K562 (cell line): ENCODE data around the gene CCN5. TPM values are rescaled to one million over a fixed set of nuclear protein-coding genes. Genes with fewer than 3 reads are reported as not detected.

ENCODE experiments used
- ATAC-seq: fragments of 200-7000 bp; cut with Tn5 transposase; 3 replicates; pipeline ENCODE4 v1.9.1; 2020; ENCODE audit warnings: moderate library complexity
- BruUV-seq: library from RNA; stranded (reverse); fragments of 400-500 nt; replicated peaks from 2 replicates; lab custom pipeline; 2021; lab: Mats Ljungman, UMichigan
- CTCF ChIA-PET: fragments of 300-600 bp; formaldehyde crosslinking; extraction: SDS; loops from one replicate; lab custom pipeline; 2021; ENCODE audit warnings: low intra/inter-chr PET ratio; lab: Yijun Ruan, JAX
- POLR2A ChIA-PET: fragments of 300-600, 350-650 bp; sonication (Branson Sonifier 250); formaldehyde crosslinking; extraction: SDS; loops from one replicate; lab custom pipeline; 2021; ENCODE audit warnings: antibody characterized with exemption, inconsistent platforms; lab: Yijun Ruan, JAX
- DNase-seq, 4 experiments: peaks; one replicate each; pipeline versions ENCODE4 v3.0.0 to v3.0.0-alpha.2; 2011 to 2018; ENCODE audit warnings: low spot score in 3 of 4, mixed read lengths in 3 of 4; ENCODE audit errors: extremely low read depth in 1 of 4
- FAIRE-seq: peaks from 2 replicates; lab custom pipeline; 2011; peaks lifted over from hg19 to GRCh38; lab: Jason Lieb, UNC
- H2AFZ ChIP-seq: 2 replicates; pipeline ENCODE4 v1.6.0; 2011; ENCODE audit warnings: low read depth, low read length, control low read depth, inconsistent platforms
- H3K27ac ChIP-seq: fragments of 200-600 bp; 3 replicates; pipeline ENCODE4 v1.8.0; 2011; ENCODE audit warnings: low read depth, mild to moderate bottlenecking, control low read depth, inconsistent platforms, low read length, moderate library complexity, mixed read lengths; ENCODE audit errors: extremely low read depth
- H3K27me3 ChIP-seq, 2 experiments: fragments of 300-600 bp in 1 of 2; 2 replicates in 1 of 2; 3 replicates in 1 of 2; pipeline versions ENCODE4 v1.6.0 to v1.8.0; 2011; ENCODE audit warnings: inconsistent platforms in 2 of 2, low read length in 2 of 2, mild to moderate bottlenecking in 1 of 2, mixed read lengths in 1 of 2, moderate library complexity in 1 of 2; ENCODE audit not compliant: control insufficient read depth in 2 of 2, insufficient read depth in 2 of 2
- H3K36me3 ChIP-seq: fragments of 300-600 bp; 3 replicates; pipeline ENCODE4 v1.8.0; 2011; ENCODE audit warnings: mild to moderate bottlenecking, low read length, inconsistent platforms; ENCODE audit not compliant: control insufficient read depth, insufficient read depth
- H3K4me1 ChIP-seq, 2 experiments: fragments of 200-600 bp in 1 of 2; replicated peaks in 1 of 2; 2 replicates in 1 of 2; 3 replicates in 1 of 2; pipeline versions ENCODE4 v1.5.1 to v1.8.0; 2011; ENCODE audit warnings: inconsistent platforms in 2 of 2, low read length in 2 of 2, mild to moderate bottlenecking in 1 of 2, mixed read lengths in 1 of 2, moderate library complexity in 1 of 2; ENCODE audit not compliant: control insufficient read depth in 2 of 2, insufficient read depth in 2 of 2
- H3K4me2 ChIP-seq: 2 replicates; pipeline ENCODE4 v1.6.1; 2011; ENCODE audit warnings: low read length, control low read depth, inconsistent platforms, mixed read lengths; ENCODE audit not compliant: insufficient read depth
- H3K4me3 ChIP-seq: fragments of 200-600 bp; sonication (generic), shearing (Covaris generic); 2 replicates; pipeline ENCODE4 v1.5.1; 2016; ENCODE audit warnings: control low read depth, inconsistent platforms
- H3K79me2 ChIP-seq: fragments of 200-600 bp; 3 replicates; pipeline ENCODE4 v1.8.0; 2011; ENCODE audit warnings: low read length, inconsistent platforms; ENCODE audit not compliant: control insufficient read depth, insufficient read depth
- H3K9ac ChIP-seq, 2 experiments: 2 replicates each; pipeline versions ENCODE4 v1.6.0 to v1.6.1; 2011; ENCODE audit warnings: low read depth in 2 of 2, low read length in 2 of 2, control low read depth in 1 of 2, inconsistent platforms in 1 of 2, mild to moderate bottlenecking in 1 of 2, mixed read lengths in 1 of 2; ENCODE audit not compliant: insufficient read depth in 1 of 2
- H3K9me1 ChIP-seq: one replicate; pipeline ENCODE4 v1.6.0; 2011; ENCODE audit warnings: inconsistent platforms, mild to moderate bottlenecking, low read length, moderate library complexity; ENCODE audit not compliant: control insufficient read depth, insufficient read depth
- H3K9me3 ChIP-seq: replicated peaks from 2 replicates; pipeline ENCODE4 v1.5.1; 2011; ENCODE audit warnings: low read depth, low read length, inconsistent platforms; ENCODE audit not compliant: control insufficient read depth, insufficient read depth
- H4K20me1 ChIP-seq: replicated peaks from 2 replicates; pipeline ENCODE4 v1.6.1; 2011; ENCODE audit warnings: low read length, inconsistent platforms, mixed read lengths; ENCODE audit not compliant: control insufficient read depth, insufficient read depth
- BCOR ChIP-seq: fragments of 450-650 bp; IDR thresholded peaks from 2 replicates; pipeline ENCODE4 v1.6.1; 2016
- RBM25 ChIP-seq: fragments of 200-400 bp; formaldehyde crosslinking; IDR thresholded peaks from 2 replicates; pipeline ENCODE4 v1.6.1; 2018; ENCODE audit warnings: low read length, low read depth, moderate library complexity; ENCODE audit not compliant: severe bottlenecking
- STAT5B ChIP-seq: fragments of 250-450 bp; sonication (Bioruptor Pico); IDR thresholded peaks from 2 replicates; pipeline ENCODE4 v1.8.0; 2021; ENCODE audit warnings: mild to moderate bottlenecking, inconsistent platforms
- TAL1 ChIP-seq: fragments of 450-650 bp; IDR thresholded peaks from 2 replicates; pipeline ENCODE4 v1.6.1; 2016; ENCODE audit warnings: mild to moderate bottlenecking
- ZFP36 ChIP-seq: fragments of 150-350 bp; IDR thresholded peaks from 2 replicates; pipeline ENCODE4 v1.6.1; 2018; ENCODE audit warnings: low read length, low read depth; ENCODE audit not compliant: partially characterized antibody
- WGBS: fragments of 100-300 bp; shearing (Covaris generic); methylation state at CpG from one replicate; pipeline ENCODE4 v1.1.6; 2016; ENCODE audit warnings: low coverage, mixed read lengths; ENCODE audit not compliant: insufficient coverage; ENCODE audit errors: missing lambda C conversion rate; 5-methylcytosine and 5-hydroxymethylcytosine counted together
- in situ Hi-C: fragments of 300-500 bp; cut with MboI; formaldehyde crosslinking; loops from 4 replicates; pipeline ENCODE4 v1.15.0; 2018; ENCODE audit warnings: inconsistent platforms, mixed read lengths
- intact Hi-C: fragments of 100-400 bp; cut with micrococcal nuclease; formaldehyde crosslinking; loops from 2 replicates; pipeline ENCODE4 v1.14.2; 2022
- polyA plus RNA-seq, 8 experiments: library from polyadenylated mRNA; depleted of rRNA in 4 of 8; stranded (reverse) in 5 of 8; unstranded in 3 of 8; fragments of >200 nt; fragmentation: Nextera tagmentation in 2 of 8; fragmentation: Illumina TruSeq in 1 of 8; extraction: Ambion mirVana in 2 of 8; extraction: Trizol in 1 of 8; gene quantifications; 2 replicates each; pipeline versions ENCODE4 v1.2.1 to v1.2.3, GENCODE V29; 2011 to 2014; ENCODE audit warnings: inconsistent platforms in 1 of 8, missing spikeins in 1 of 8
- total RNA-seq, 7 experiments: library from RNA; depleted of rRNA in 6 of 7; stranded (reverse); fragments of >200 nt in 6 of 7; fragmentation: Illumina TruSeq in 2 of 7; extraction: Trizol in 2 of 7; gene quantifications; 2 replicates each; pipeline versions ENCODE4 v1.2.1 to v1.2.3, GENCODE V29; 2011 to 2021; ENCODE audit warnings: low replicate concordance in 1 of 7

The CCN5 gene
- total and polyA plus RNA-seq, 9 of the 15 experiments (the other 6 are each of a cell fraction or from before 2014, with no cell fraction given): not detected

DNA sequence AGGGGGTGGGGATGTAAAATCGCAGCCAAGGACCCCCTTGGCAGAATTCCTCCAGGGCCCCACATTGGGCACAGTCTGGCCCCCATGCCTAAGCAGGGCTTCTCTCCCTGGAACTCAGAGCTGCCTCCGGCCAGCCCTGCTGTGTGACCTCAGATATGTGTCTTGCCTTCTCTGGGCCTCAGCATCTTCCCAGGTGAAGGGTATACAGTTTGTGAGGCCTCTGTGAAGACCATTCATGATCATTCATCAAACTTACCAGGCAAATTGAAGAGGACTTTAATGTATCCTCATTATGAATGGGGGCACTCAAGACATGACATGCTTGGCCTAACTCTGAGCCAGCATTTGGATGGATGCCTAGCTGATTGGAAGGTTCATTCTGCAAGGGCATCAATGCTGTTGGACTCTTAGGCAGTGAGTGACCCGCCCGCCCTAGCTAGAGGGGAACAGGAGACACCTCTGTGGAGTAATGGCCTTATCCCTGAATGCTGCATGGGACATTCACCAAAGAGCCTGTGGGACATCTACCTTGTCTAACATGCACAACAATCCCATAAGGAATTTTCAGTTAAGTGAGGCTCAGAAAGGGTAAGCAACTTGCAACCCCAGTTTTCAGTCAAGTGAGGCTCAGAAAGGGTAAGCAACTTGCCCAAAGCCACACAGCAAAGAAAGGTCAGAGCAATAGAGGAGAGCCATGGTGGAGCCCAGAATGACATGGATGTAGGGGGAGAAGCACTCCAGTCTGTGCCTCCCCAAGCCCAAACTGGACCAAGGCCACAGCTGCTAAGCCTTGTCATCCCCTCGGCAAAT, 535 bp downstream of the CCN5 start:
- H3K36me3 ChIP-seq: no peaks in the 10 kb centered on the region
- no peaks in the 10 kb centered on the region for H3K79me2 ChIP-seq
- POLR2A ChIA-PET: interaction anchor here (0.6 to 0.7 kb wide), 2 partner anchors 30 to 357 kb away, joined by 3 read pairs; no protein-coding TSS in a partner anchor
- FAIRE-seq: no peak
- H3K27me3 ChIP-seq: peaks cover 24 to 69% of the 10 kb centered on the region in 2 experiments
- intact Hi-C loops: no loop called here
- CTCF ChIA-PET: no interaction called here
- H3K9ac ChIP-seq: no peak overlapping the region
- H4K20me1 ChIP-seq: peaks cover 8% of the 10 kb centered on the region; the same call in 1 of the 2 replicates
- no TSS peak for BruUV-seq
- peaks cover 0 to 17% of the 10 kb centered on the region in 2 experiments; a peak in 2 of 5 replicates for H3K4me1 ChIP-seq
- H3K9me1 ChIP-seq: no peaks in the 10 kb centered on the region
- ATAC-seq: no peak
- no peak overlapping the region for H3K4me2 ChIP-seq
- no peak overlapping the region for H2AFZ ChIP-seq
- in situ Hi-C loops: no loop called here
- TF ChIP-seq RBM25: peak; percentile 80
- no peak for TF ChIP-seq STAT5B (CRISPR knock-in tag)
- TF ChIP-seq BCOR: peak; percentile 35; the same call in 1 of the 2 replicates
- no peak for TF ChIP-seq TAL1
- TF ChIP-seq ZFP36: peak; percentile 71
- H3K27ac ChIP-seq: no peak overlapping the region
- no peak overlapping the region for H3K4me3 ChIP-seq
- 7% methylated on average over 5 of the region's 5 CpGs for WGBS
- H3K9me3 ChIP-seq: no peaks in the 10 kb centered on the region
- no peak for DNase-seq
